ENCODE data around the gene NEDD4.

NEDD4 gene

DNA sequence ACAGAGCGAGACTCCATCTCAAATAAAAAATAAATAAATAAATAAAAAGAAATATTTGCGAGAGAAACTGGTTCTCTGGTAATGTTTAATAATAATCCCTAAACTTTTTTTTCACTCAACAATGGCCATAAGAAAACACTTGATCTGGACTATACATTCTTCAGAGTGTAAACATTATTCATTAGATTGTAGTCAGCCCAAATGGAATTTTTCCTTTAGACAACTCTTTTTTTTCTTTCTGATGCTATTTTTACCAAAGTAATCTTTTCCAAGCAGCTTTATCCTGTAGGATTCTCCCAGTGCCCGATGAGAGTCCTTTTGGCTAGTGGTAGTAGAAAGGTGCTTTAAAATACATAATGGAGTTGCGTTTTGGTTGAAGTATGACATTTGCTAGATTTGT lies 90.4 kb downstream of the NEDD4 start (continued):
- TF ChIP-seq ZNF311 (tag by site-specific recombination; IDR thresholded peaks at IDR 0.05; ENCODE audit: borderline replicate concordance) (no peak), ZNF843 (tag by site-specific recombination; IDR thresholded peaks at IDR 0.05) (no peak)
- TF ChIP-seq, protein P1, sequence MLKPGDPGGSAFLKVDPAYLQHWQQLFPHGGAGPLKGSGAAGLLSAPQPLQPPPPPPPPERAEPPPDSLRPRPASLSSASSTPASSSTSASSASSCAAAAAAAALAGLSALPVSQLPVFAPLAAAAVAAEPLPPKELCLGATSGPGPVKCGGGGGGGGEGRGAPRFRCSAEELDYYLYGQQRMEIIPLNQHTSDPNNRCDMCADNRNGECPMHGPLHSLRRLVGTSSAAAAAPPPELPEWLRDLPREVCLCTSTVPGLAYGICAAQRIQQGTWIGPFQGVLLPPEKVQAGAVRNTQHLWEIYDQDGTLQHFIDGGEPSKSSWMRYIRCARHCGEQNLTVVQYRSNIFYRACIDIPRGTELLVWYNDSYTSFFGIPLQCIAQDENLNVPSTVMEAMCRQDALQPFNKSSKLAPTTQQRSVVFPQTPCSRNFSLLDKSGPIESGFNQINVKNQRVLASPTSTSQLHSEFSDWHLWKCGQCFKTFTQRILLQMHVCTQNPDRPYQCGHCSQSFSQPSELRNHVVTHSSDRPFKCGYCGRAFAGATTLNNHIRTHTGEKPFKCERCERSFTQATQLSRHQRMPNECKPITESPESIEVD (tag by site-specific recombination; IDR thresholded peaks at IDR 0.05), result no peak

DNA sequence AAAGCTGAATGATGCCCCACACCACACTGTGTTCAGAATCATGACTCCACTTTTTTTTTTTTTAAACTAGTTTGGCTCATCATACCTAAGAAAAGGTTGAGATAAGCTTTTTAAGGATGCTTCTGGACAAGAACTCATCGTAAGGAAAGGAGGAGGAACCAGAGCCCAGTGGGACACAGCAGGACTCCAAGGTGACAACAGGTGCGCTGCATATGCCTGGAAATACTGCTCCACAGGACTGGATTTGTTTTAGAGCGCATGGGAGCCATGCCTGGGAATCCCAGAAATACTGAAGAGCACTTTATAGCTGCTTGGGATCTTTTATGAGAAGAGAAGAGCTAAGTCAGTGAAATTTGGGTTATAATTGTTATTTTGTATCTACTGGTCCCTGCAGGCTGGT lies 93.4 kb downstream of the NEDD4 start:
- Histone ChIP-seq H3K4me3 (ENCODE audit: low read depth, low read length) (no peak overlapping the region), H3K27ac (ENCODE audit: extremely low read depth, low read depth, low read length) (no peak overlapping the region), H3K9me3 (ENCODE audit: control insufficient read depth, insufficient read depth, low read depth, low read length) (no peaks in the 10 kb centered on the region), H3K4me1 (ENCODE audit: control insufficient read depth, insufficient read depth, low read length) (peaks cover 6% of the 10 kb centered on the region; the same call in 1 of the 2 replicates), H3K36me3 (ENCODE audit: control insufficient read depth in 2 of 2, insufficient read depth in 1 of 2, low read length in 2 of 2) (no peaks in the 10 kb centered on the region)
- ChIA-PET POLR2A (no interaction called here), CTCF (interaction anchor here (0.6 to 1.3 kb wide), 3 partner anchors 54 to 345 kb away, joined by 3 to 6 read pairs (median 5); no protein-coding TSS in a partner anchor)
- TF ChIP-seq ZNF561 (tag by site-specific recombination; IDR thresholded peaks at IDR 0.05; ENCODE audit: borderline replicate concordance) (no peak), SCRT2 (tag by site-specific recombination; IDR thresholded peaks at IDR 0.05) (peak; percentile 54; the same call in 1 of the 2 replicates)
- TF ChIP-seq, protein P2, sequence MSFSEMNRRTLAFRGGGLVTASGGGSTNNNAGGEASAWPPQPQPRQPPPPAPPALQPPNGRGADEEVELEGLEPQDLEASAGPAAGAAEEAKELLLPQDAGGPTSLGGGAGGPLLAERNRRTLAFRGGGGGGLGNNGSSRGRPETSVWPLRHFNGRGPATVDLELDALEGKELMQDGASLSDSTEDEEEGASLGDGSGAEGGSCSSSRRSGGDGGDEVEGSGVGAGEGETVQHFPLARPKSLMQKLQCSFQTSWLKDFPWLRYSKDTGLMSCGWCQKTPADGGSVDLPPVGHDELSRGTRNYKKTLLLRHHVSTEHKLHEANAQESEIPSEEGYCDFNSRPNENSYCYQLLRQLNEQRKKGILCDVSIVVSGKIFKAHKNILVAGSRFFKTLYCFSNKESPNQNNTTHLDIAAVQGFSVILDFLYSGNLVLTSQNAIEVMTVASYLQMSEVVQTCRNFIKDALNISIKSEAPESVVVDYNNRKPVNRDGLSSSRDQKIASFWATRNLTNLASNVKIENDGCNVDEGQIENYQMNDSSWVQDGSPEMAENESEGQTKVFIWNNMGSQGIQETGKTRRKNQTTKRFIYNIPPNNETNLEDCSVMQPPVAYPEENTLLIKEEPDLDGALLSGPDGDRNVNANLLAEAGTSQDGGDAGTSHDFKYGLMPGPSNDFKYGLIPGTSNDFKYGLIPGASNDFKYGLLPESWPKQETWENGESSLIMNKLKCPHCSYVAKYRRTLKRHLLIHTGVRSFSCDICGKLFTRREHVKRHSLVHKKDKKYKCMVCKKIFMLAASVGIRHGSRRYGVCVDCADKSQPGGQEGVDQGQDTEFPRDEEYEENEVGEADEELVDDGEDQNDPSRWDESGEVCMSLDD (tag by site-specific recombination; IDR thresholded peaks at IDR 0.05), result no peak

DNA sequence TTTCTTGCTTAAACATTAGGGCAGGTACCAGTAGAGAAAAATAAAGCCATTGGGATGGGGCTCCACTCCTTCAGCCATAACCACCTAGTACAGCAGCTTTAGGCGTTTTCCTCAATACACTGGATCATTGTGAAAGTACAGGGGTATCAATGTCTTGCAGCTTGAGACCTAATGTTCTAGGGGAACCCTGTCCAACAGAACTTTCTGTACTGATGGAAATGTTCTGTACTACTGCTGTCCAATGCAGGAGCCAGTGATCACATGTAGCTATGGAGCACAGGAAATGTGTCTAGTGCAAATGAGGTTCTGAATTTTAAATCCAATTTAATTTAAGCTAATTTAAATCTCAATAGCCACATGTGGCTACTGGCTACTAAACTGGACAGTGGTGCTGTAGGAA lies 93.9 kb downstream of the NEDD4 start:
- POLR2A ChIA-PET, result no interaction called here
- TF ChIP-seq, protein P3, sequence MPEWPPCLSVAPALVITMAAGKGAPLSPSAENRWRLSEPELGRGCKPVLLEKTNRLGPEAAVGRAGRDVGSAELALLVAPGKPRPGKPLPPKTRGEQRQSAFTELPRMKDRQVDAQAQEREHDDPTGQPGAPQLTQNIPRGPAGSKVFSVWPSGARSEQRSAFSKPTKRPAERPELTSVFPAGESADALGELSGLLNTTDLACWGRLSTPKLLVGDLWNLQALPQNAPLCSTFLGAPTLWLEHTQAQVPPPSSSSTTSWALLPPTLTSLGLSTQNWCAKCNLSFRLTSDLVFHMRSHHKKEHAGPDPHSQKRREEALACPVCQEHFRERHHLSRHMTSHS (tag by site-specific recombination; IDR thresholded peaks at IDR 0.05), result no peak
- TF ChIP-seq ZNF629 (tag by site-specific recombination; IDR thresholded peaks at IDR 0.05) (no peak), ZNF510 (tag by site-specific recombination; IDR thresholded peaks at IDR 0.05; ENCODE audit: insufficient replicate concordance) (no peak), ZNF600 (tag by site-specific recombination; IDR thresholded peaks at IDR 0.05) (no peak), ZNF248 (tag by site-specific recombination; IDR thresholded peaks at IDR 0.05) (no peak), KLF9 (tag by site-specific recombination; IDR thresholded peaks at IDR 0.05; ENCODE audit: low read depth) (no peak), GLI4 (tag by site-specific recombination; IDR thresholded peaks at IDR 0.05) (no peak), ZNF223 (tag by site-specific recombination; IDR thresholded peaks at IDR 0.05) (no peak), ZNF785 (tag by site-specific recombination; IDR thresholded peaks at IDR 0.05) (no peak), ZNF211 (tag by site-specific recombination; IDR thresholded peaks at IDR 0.05; ENCODE audit: low read depth) (no peak), TRIM28 (IDR thresholded peaks at IDR 0.05; ENCODE audit: borderline replicate concordance, low read length) (no peak), HOXA7 (CRISPR knock-in tag; IDR thresholded peaks at IDR 0.05; ENCODE audit: borderline replicate concordance) (no peak), ZFP41 (tag by site-specific recombination; IDR thresholded peaks at IDR 0.05; ENCODE audit: borderline replicate concordance) (no peak), ZNF658 (tag by site-specific recombination; IDR thresholded peaks at IDR 0.05) (no peak), ZNF837 (tag by site-specific recombination; IDR thresholded peaks at IDR 0.05) (no peak)
- TF ChIP-seq, protein P4, sequence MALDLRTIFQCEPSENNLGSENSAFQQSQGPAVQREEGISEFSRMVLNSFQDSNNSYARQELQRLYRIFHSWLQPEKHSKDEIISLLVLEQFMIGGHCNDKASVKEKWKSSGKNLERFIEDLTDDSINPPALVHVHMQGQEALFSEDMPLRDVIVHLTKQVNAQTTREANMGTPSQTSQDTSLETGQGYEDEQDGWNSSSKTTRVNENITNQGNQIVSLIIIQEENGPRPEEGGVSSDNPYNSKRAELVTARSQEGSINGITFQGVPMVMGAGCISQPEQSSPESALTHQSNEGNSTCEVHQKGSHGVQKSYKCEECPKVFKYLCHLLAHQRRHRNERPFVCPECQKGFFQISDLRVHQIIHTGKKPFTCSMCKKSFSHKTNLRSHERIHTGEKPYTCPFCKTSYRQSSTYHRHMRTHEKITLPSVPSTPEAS (tag by site-specific recombination; IDR thresholded peaks at IDR 0.05), result no peak
- TF ChIP-seq, protein P5, sequence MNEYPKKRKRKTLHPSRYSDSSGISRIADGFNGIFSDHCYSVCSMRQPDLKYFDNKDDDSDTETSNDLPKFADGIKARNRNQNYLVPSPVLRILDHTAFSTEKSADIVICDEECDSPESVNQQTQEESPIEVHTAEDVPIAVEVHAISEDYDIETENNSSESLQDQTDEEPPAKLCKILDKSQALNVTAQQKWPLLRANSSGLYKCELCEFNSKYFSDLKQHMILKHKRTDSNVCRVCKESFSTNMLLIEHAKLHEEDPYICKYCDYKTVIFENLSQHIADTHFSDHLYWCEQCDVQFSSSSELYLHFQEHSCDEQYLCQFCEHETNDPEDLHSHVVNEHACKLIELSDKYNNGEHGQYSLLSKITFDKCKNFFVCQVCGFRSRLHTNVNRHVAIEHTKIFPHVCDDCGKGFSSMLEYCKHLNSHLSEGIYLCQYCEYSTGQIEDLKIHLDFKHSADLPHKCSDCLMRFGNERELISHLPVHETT (tag by site-specific recombination; IDR thresholded peaks at IDR 0.05), result no peak
- TF ChIP-seq, protein P6, sequence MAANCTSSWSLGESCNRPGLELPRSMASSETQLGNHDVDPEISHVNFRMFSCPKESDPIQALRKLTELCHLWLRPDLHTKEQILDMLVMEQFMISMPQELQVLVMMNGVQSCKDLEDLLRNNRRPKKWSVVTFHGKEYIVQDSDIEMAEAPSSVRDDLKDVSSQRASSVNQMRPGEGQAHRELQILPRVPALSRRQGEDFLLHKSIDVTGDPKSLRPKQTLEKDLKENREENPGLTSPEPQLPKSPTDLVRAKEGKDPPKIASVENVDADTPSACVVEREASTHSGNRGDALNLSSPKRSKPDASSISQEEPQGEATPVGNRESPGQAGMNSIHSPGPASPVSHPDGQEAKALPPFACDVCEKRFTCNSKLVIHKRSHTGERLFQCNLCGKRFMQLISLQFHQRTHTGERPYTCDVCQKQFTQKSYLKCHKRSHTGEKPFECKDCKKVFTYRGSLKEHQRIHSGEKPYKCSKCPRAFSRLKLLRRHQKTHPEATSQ (tag by site-specific recombination; IDR thresholded peaks at IDR 0.05), result no peak
- H3K9me3 ChIP-seq (ENCODE audit: control insufficient read depth, insufficient read depth, low read depth, low read length), result no peaks in the 10 kb centered on the region
- peaks cover 7% of the 10 kb centered on the region; the same call in 1 of the 2 replicates for H3K4me1 ChIP-seq (ENCODE audit: control insufficient read depth, insufficient read depth, low read length)
- no peak overlapping the region for H3K4me3 ChIP-seq (ENCODE audit: low read depth, low read length)
- H3K27ac ChIP-seq (ENCODE audit: extremely low read depth, low read depth, low read length), result no peak overlapping the region
- H3K36me3 ChIP-seq (ENCODE audit: control insufficient read depth in 2 of 2, insufficient read depth in 1 of 2, low read length in 2 of 2), result no peaks in the 10 kb centered on the region
- CTCF ChIA-PET, result interaction anchor here (1.0 to 1.3 kb wide), 2 partner anchors 54 to 346 kb away, joined by 5 to 6 read pairs; no protein-coding TSS in a partner anchor
